ENCODE measurements around the gene TMOD1. TPM values are rescaled to one million over a fixed set of nuclear protein-coding genes. Genes with fewer than 3 reads are reported as not detected.

Gene TMOD1
- total and polyA plus RNA-seq, 5 donors from 2014 or later, result 2.4 to 11.0 (median 3.7) TPM

DNA sequence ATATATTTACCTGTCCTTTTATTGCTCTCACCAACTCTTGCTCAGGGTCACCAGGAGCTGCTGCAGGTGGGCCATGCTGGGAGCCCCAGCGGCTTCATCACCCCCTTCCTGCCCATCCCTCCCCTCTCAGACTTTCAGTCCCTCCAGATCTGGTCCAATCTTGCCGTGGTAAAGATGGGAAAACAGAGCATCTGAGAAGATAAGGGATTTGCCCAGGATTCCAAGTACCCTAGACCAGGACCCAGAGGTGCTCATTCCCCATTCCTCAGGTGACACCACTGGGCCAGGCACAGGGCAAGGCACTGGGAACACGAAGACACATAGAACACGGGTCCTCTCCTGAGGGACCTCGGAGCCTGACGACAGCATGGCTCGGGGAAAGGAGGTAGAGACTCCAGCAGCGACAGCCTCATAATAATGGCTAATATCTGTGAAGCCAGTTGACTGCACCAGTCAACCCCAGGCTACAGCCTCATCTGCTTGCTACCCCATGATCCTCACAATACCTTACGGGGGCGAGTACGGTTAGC, 18.0 kb downstream of the TMOD1 start:
- Mint-ChIP-seq H3K36me3 (no peaks in the 10 kb centered on the region), H3K4me3 (no peak overlapping the region), H3K4me1 (no peaks in the 10 kb centered on the region), H3K27ac (no peak overlapping the region), H3K9me3 (peaks cover 0 to 3% (median 0%) of the 10 kb centered on the region in 7 donors), H3K27me3 (peaks cover 28% of the 10 kb centered on the region)
- peaks cover 2% of the 10 kb centered on the region for H3K27me3 ChIP-seq (ENCODE audit: control insufficient read depth, insufficient read depth, low read length)
- H3K9me3 ChIP-seq (ENCODE audit: control insufficient read depth in 2 of 2, low read length in 2 of 2), result no peaks in the 10 kb centered on the region
- ATAC-seq (ENCODE audit: low read depth in 2 of 2) (no peak), DNase-seq (no peak)
- H3K4me3 ChIP-seq (ENCODE audit: low read depth, low read length), result no peak overlapping the region
- H3K4me1 ChIP-seq (ENCODE audit: control insufficient read depth, insufficient read depth, low read length, poor library complexity, severe bottlenecking), result no peaks in the 10 kb centered on the region
- no peak overlapping the region for H3K27ac ChIP-seq (ENCODE audit: insufficient read depth, low read length, poor library complexity, severe bottlenecking)
- no peaks in the 10 kb centered on the region for H3K36me3 ChIP-seq (ENCODE audit: control insufficient read depth, insufficient read depth, low read length)

DNA sequence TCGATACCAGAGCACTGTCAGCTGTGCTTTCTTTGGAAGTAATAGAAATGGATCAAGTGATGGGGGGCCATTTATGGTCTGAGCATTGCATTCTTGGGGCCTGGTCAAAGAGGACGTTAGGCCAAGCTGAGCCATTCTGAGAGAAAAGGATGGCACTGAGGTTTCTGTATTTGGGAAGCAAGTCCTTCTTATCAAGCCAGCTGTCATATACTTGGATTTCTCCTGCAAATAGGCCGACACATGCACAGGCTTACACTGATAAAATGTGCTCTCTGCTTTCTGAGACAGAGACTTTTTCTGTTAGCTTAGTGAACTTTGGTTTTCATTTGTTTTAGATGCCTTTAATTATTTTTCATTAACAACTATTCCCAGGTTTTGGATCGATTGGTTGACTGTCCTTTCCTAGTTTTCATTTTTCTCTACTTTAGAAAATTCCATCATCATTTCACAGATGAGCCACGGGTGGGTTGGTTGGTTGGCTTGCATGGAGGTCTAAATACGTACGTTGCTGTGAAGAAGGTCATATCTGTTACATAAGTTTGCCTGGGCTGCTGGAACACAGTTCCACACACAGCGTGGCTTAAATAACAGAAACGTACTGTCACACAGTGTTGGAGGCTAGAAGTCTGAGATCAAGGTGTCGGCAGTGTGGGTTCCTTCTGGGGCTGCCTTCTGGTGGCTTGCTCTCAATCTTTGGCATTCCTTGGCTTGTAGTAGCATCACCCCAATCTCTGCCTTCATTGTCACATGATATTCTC, 20.3 kb downstream of the TMOD1 start:
- Histone ChIP-seq H3K27ac (ENCODE audit: insufficient read depth, low read length, poor library complexity, severe bottlenecking) (no peak overlapping the region), H3K4me1 (ENCODE audit: control insufficient read depth, insufficient read depth, low read length, poor library complexity, severe bottlenecking) (no peaks in the 10 kb centered on the region), H3K9me3 (ENCODE audit: control insufficient read depth in 2 of 2, low read length in 2 of 2) (no peaks in the 10 kb centered on the region), H3K27me3 (ENCODE audit: control insufficient read depth, insufficient read depth, low read length) (peaks cover 2% of the 10 kb centered on the region), H3K36me3 (ENCODE audit: control insufficient read depth, insufficient read depth, low read length) (no peaks in the 10 kb centered on the region), H3K4me3 (ENCODE audit: low read depth, low read length) (no peak overlapping the region)
- Mint-ChIP-seq H3K36me3 (no peaks in the 10 kb centered on the region), H3K27ac (no peak overlapping the region), H3K9me3 (peaks cover 0 to 3% (median 0%) of the 10 kb centered on the region in 7 donors), H3K4me3 (no peak overlapping the region), H3K4me1 (no peaks in the 10 kb centered on the region), H3K27me3 (peaks cover 24% of the 10 kb centered on the region)
- DNase-seq (no peak), ATAC-seq (ENCODE audit: low read depth in 2 of 2) (no peak)

DNA sequence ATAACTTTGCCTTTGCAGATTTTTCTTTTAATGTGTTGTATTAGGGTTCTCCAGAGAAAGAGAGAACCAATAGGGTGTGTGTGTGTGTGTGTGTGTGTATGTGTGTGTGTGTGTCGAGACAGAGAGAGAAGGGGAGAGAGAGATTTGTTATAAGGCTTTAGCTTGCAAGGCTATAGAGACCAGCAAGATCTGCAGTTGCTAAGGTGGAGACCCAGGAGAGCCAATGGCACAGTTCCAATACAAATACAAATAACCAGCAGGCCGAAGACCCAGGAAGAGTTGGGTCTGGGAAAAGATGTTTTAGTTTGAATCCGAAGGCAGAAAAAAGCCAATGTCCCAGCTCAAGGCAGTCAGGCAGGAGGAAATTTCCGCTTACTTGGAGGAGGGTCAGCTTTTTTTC, 23.0 kb downstream of the TMOD1 start:
- ATAC-seq (ENCODE audit: low read depth in 2 of 2), result no peak
- Mint-ChIP-seq H3K9me3 (no peaks in the 10 kb centered on the region), H3K27ac (no peak overlapping the region), H3K27me3 (peaks cover 8% of the 10 kb centered on the region), H3K4me1 (peaks cover 0 to 8% (median 0%) of the 10 kb centered on the region in 4 donors), H3K36me3 (no peaks in the 10 kb centered on the region), H3K4me3 (no peak overlapping the region)
- no peak overlapping the region for H3K4me3 ChIP-seq (ENCODE audit: low read depth, low read length)
- DNase-seq, result no peak
- no peaks in the 10 kb centered on the region for H3K36me3 ChIP-seq (ENCODE audit: control insufficient read depth, insufficient read depth, low read length)
- H3K4me1 ChIP-seq (ENCODE audit: control insufficient read depth, insufficient read depth, low read length, poor library complexity, severe bottlenecking), result no peaks in the 10 kb centered on the region
- no peaks in the 10 kb centered on the region for H3K9me3 ChIP-seq (ENCODE audit: control insufficient read depth in 2 of 2, low read length in 2 of 2)
- no peak overlapping the region for H3K27ac ChIP-seq (ENCODE audit: insufficient read depth, low read length, poor library complexity, severe bottlenecking)
- H3K27me3 ChIP-seq (ENCODE audit: control insufficient read depth, insufficient read depth, low read length), result no peaks in the 10 kb centered on the region

- Histone ChIP-seq H3K4me3 (ENCODE audit: low read depth, low read length) (no peak overlapping the region), H3K4me1 (ENCODE audit: control insufficient read depth, insufficient read depth, low read length, poor library complexity, severe bottlenecking) (no peaks in the 10 kb centered on the region), H3K27me3 (ENCODE audit: control insufficient read depth, insufficient read depth, low read length) (no peaks in the 10 kb centered on the region), H3K36me3 (ENCODE audit: control insufficient read depth, insufficient read depth, low read length) (no peaks in the 10 kb centered on the region), H3K9me3 (ENCODE audit: control insufficient read depth in 2 of 2, low read length in 2 of 2) (no peaks in the 10 kb centered on the region), H3K27ac (ENCODE audit: insufficient read depth, low read length, poor library complexity, severe bottlenecking) (no peak overlapping the region)
- Mint-ChIP-seq H3K27ac (no peak overlapping the region), H3K9me3 (no peaks in the 10 kb centered on the region), H3K27me3 (peaks cover 5% of the 10 kb centered on the region), H3K4me3 (no peak overlapping the region), H3K36me3 (no peaks in the 10 kb centered on the region), H3K4me1 (peaks cover 0 to 14% (median 2%) of the 10 kb centered on the region in 4 donors)
- DNase-seq (no peak), ATAC-seq (ENCODE audit: low read depth in 2 of 2) (no peak)
Observed at GRCh38 chr9:97525451-97525850, 24.0 kb downstream of the TMOD1 start.

- Mint-ChIP-seq H3K36me3 (no peaks in the 10 kb centered on the region), H3K4me1 (peaks cover 0 to 14% (median 2%) of the 10 kb centered on the region in 4 donors), H3K4me3 (no peak overlapping the region), H3K27ac (no peak overlapping the region), H3K9me3 (no peaks in the 10 kb centered on the region), H3K27me3 (peaks cover 5% of the 10 kb centered on the region)
- Histone ChIP-seq H3K4me1 (ENCODE audit: control insufficient read depth, insufficient read depth, low read length, poor library complexity, severe bottlenecking) (no peaks in the 10 kb centered on the region), H3K4me3 (ENCODE audit: low read depth, low read length) (no peak overlapping the region), H3K9me3 (ENCODE audit: control insufficient read depth in 2 of 2, low read length in 2 of 2) (no peaks in the 10 kb centered on the region), H3K27me3 (ENCODE audit: control insufficient read depth, insufficient read depth, low read length) (no peaks in the 10 kb centered on the region), H3K27ac (ENCODE audit: insufficient read depth, low read length, poor library complexity, severe bottlenecking) (no peak overlapping the region), H3K36me3 (ENCODE audit: control insufficient read depth, insufficient read depth, low read length) (no peaks in the 10 kb centered on the region)
- DNase-seq, result no peak
- no peak for ATAC-seq (ENCODE audit: low read depth in 2 of 2)
Observed at GRCh38 chr9:97526895-97527575, 25.6 kb downstream of the TMOD1 start.

DNA sequence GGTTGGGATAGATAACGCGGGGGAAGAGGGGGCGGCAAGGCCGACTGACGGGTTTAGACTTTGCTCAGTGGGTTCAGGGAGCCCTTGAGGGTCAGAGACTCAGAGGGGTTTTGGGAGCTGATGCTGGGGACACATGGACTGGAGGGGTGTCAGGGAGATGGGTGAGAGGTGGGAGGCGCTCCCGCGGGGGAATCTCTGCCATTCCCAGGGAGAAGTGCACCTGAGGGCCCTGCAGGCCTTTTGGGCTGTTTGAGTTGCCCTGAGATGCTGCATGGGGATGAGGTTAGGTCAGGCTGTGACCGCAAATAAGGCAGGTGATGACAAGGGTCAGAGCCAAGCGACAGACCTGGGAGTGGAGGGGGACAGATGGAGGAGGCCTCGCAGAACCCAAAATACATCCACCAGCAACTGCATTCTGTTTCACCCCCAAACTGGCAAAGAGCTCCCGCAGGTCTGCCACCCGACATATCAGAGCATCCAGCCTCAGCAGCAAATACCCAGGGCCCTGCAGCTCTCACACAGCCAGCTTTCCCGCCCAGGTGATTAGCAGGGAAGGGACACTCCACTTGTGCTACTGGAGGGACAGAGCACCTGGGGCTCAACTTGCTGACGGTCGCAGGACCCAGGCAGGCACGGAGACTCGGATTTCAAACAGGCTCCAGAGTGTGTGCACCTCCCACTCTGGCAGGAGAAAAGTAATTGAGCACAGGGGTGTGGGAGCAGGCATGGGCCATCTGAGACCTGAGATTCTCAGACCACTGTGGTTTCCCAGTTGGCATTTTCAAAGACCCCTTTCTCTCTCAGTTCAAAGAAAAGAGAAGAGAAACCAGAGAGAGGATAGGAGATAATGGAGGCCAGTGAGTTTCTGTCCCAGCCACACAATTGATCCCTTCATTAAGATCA, 26.4 kb downstream of the TMOD1 start:
- Mint-ChIP-seq H3K27ac (no peak overlapping the region), H3K4me1 (peaks cover 0 to 14% (median 2%) of the 10 kb centered on the region in 4 donors), H3K4me3 (no peak overlapping the region), H3K27me3 (peaks cover 5% of the 10 kb centered on the region), H3K9me3 (no peaks in the 10 kb centered on the region), H3K36me3 (no peaks in the 10 kb centered on the region)
- Histone ChIP-seq H3K27ac (ENCODE audit: insufficient read depth, low read length, poor library complexity, severe bottlenecking) (no peak overlapping the region), H3K27me3 (ENCODE audit: control insufficient read depth, insufficient read depth, low read length) (no peaks in the 10 kb centered on the region), H3K4me3 (ENCODE audit: low read depth, low read length) (no peak overlapping the region), H3K36me3 (ENCODE audit: control insufficient read depth, insufficient read depth, low read length) (no peaks in the 10 kb centered on the region), H3K4me1 (ENCODE audit: control insufficient read depth, insufficient read depth, low read length, poor library complexity, severe bottlenecking) (no peaks in the 10 kb centered on the region), H3K9me3 (ENCODE audit: control insufficient read depth in 2 of 2, low read length in 2 of 2) (no peaks in the 10 kb centered on the region)
- DNase-seq, result no peak
- no peak for ATAC-seq (ENCODE audit: low read depth in 2 of 2)

- H3K27ac Mint-ChIP-seq, result no peak overlapping the region
- DNase-seq (no peak), ATAC-seq (ENCODE audit: low read depth in 2 of 2) (no peak)
- H3K27me3 ChIP-seq (ENCODE audit: control insufficient read depth, insufficient read depth, low read length), result no peaks in the 10 kb centered on the region
- no peaks in the 10 kb centered on the region for H3K36me3 ChIP-seq (ENCODE audit: control insufficient read depth, insufficient read depth, low read length)
- H3K9me3 ChIP-seq (ENCODE audit: control insufficient read depth in 2 of 2, low read length in 2 of 2), result no peaks in the 10 kb centered on the region
- H3K27me3 Mint-ChIP-seq, result peaks cover 5% of the 10 kb centered on the region
- H3K4me1 ChIP-seq (ENCODE audit: control insufficient read depth, insufficient read depth, low read length, poor library complexity, severe bottlenecking), result no peaks in the 10 kb centered on the region
- no peaks in the 10 kb centered on the region for H3K36me3 Mint-ChIP-seq
- peaks cover 0 to 2% (median 0%) of the 10 kb centered on the region in 7 donors for H3K9me3 Mint-ChIP-seq
- no peak overlapping the region for H3K27ac ChIP-seq (ENCODE audit: insufficient read depth, low read length, poor library complexity, severe bottlenecking)
- H3K4me3 ChIP-seq (ENCODE audit: low read depth, low read length), result no peak overlapping the region
- no peak overlapping the region for H3K4me3 Mint-ChIP-seq
- H3K4me1 Mint-ChIP-seq, result peaks cover 0 to 14% (median 2%) of the 10 kb centered on the region in 4 donors
Observed at GRCh38 chr9:97528529-97529230, 27.2 kb downstream of the TMOD1 start.
